Measurements from ENCODE around the gene KIFC1. TPM values are rescaled to one million over a fixed set of nuclear protein-coding genes. Genes with fewer than 3 reads are reported as not detected.

Gene KIFC1
- total RNA-seq, 2 experiments from 2014 or later = 107 TPM

GRCh38 chr6:33432546-33432945 is 40.9 kb downstream of the KIFC1 start:
- Mint-ChIP-seq H3K9me3 (no peaks in the 10 kb centered on the region), H3K36me3 (ENCODE audit: low read depth) (peaks cover 17% of the 10 kb centered on the region), H3K27me3 (ENCODE audit: low read depth) (no peaks in the 10 kb centered on the region), H3K4me1 (ENCODE audit: low read depth) (peaks cover 49% of the 10 kb centered on the region), H3K27ac (no peak overlapping the region), H3K4me3 (peak overlapping the region; percentile 42)
- DNase-seq = no peak
- intact Hi-C loops (cut with micrococcal nuclease) = no loop called here
- CTCF ChIA-PET = no interaction called here

DNA sequence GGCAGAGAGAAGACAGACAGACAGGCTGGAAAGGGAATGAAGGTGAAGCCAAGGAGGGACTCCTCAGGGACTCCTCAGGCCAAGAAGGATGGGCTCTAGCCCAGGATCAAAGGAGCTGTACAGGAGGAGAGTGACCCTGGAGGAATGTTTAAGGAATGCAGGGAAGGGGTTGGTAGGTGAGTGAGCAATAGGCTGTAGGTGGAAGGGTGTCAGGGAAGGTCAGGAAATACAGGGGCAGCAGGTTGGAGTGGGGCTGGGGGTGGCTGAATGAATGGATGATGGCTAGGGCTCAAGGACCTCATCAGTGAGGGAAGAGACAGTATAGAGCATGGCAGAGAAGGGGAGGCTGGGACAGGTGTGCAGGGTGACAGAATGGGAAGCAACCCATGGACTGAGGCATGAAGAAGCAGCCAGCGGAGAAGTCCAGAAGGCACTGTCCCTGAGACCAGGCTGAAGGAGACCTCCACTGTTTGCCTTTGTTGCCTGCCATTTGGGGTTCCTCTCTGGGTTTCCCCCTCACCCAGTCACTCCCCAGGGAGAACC is 41.4 kb downstream of the KIFC1 start:
- intact Hi-C loops (cut with micrococcal nuclease) = no loop called here
- Mint-ChIP-seq H3K9me3 (no peaks in the 10 kb centered on the region), H3K4me3 (peak overlapping the region; percentile 20), H3K27me3 (ENCODE audit: low read depth) (no peaks in the 10 kb centered on the region), H3K36me3 (ENCODE audit: low read depth) (peaks cover 17% of the 10 kb centered on the region), H3K4me1 (ENCODE audit: low read depth) (peaks cover 48% of the 10 kb centered on the region), H3K27ac (no peak overlapping the region)
- no peak for DNase-seq
- CTCF ChIA-PET = no interaction called here

DNA sequence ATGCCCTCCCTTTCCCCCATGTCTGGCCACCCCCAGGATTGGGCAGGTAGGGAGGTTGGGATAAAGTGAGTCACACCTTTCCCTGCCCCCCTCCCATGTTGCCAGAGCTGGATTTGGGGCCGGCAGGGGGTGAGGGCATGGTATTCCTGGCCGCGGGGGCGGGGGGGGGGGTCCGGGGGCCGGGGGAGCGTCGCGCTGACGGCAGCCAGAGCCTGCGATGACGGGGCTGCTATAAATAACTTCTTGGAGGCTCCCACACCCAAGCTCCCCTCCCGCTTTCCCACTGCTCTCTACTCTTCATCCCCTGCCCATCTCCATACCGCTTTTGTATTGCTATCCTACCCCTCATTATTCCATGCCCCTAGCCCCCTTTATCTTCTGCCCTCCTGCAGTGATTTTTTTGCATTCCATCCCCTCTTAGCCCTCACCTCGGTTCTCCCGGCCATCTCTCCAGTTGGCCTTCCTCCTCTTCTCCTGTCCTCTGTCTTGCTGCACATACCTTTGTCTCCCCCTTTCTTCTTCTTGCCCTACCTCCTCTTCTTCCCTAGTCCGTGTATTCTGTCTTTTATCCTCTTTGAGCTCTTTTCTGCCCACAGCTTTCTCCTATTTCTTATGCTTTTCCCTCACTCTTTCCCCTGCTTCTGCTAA is 42.0 kb downstream of the KIFC1 start:
- intact Hi-C loops (cut with micrococcal nuclease) = no loop called here
- peaks cover 44% of the 10 kb centered on the region for H3K4me1 Mint-ChIP-seq (ENCODE audit: low read depth)
- no peak for DNase-seq
- no peaks in the 10 kb centered on the region for H3K9me3 Mint-ChIP-seq
- CTCF ChIA-PET = interaction anchor here (0.6 kb wide), 1 partner anchor 124 kb away, joined by 3 read pairs; no protein-coding TSS in a partner anchor
- H3K4me3 Mint-ChIP-seq = no peak overlapping the region
- no peaks in the 10 kb centered on the region for H3K27me3 Mint-ChIP-seq (ENCODE audit: low read depth)
- H3K36me3 Mint-ChIP-seq (ENCODE audit: low read depth) = peaks cover 21% of the 10 kb centered on the region
- no peak overlapping the region for H3K27ac Mint-ChIP-seq

DNA sequence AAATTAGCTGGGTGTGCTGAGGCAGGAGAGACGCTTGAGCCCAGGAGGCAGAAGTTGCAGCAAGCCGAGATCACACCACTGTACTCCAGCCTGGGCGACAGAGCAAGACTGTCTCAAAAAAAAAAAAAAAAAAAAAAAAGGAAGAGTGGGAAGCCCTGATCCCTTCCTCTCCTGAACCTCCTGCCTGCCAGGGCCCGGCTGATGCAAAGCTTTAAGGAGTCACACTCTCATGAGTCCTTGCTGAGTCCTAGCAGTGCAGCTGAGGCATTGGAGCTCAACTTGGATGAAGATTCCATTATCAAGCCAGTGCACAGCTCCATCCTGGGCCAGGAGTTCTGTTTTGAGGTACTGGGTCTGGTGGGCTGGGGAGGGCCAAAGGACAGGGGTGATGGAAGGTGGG is 43.3 kb downstream of the KIFC1 start:
- no peaks in the 10 kb centered on the region for H3K9me3 Mint-ChIP-seq
- no peak overlapping the region for H3K4me3 Mint-ChIP-seq
- no peaks in the 10 kb centered on the region for H3K27me3 Mint-ChIP-seq (ENCODE audit: low read depth)
- DNase-seq = no peak
- CTCF ChIA-PET = no interaction called here
- no peak overlapping the region for H3K27ac Mint-ChIP-seq
- intact Hi-C loops (cut with micrococcal nuclease) = no loop called here
- peaks cover 24% of the 10 kb centered on the region for H3K36me3 Mint-ChIP-seq (ENCODE audit: low read depth)
- peaks cover 31% of the 10 kb centered on the region for H3K4me1 Mint-ChIP-seq (ENCODE audit: low read depth)

DNA sequence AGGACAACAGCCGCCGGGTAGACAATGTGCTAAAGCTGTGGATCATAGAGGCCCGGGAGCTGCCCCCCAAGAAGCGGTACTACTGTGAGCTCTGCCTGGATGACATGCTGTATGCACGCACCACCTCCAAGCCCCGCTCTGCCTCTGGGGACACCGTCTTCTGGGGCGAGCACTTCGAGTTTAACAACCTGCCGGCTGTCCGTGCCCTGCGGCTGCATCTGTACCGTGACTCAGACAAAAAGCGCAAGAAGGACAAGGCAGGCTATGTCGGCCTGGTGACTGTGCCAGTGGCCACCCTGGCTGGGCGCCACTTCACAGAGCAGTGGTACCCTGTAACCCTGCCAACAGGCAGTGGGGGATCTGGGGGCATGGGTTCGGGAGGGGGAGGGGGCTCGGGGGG is 46.0 kb downstream of the KIFC1 start:
- Mint-ChIP-seq H3K27me3 (ENCODE audit: low read depth) (no peaks in the 10 kb centered on the region), H3K9me3 (no peaks in the 10 kb centered on the region), H3K36me3 (ENCODE audit: low read depth) (peaks cover 23% of the 10 kb centered on the region), H3K27ac (no peak overlapping the region), H3K4me1 (ENCODE audit: low read depth) (peaks cover 5% of the 10 kb centered on the region), H3K4me3 (no peak overlapping the region)
- CTCF ChIA-PET = interaction anchor here (1.5 kb wide), 1 partner anchor 95 kb away, joined by 4 read pairs; no protein-coding TSS in a partner anchor
- no peak for DNase-seq
- intact Hi-C loops (cut with micrococcal nuclease) = no loop called here

- Mint-ChIP-seq H3K36me3 (ENCODE audit: low read depth) (peaks cover 18% of the 10 kb centered on the region), H3K4me1 (ENCODE audit: low read depth) (no peaks in the 10 kb centered on the region), H3K4me3 (no peak overlapping the region), H3K9me3 (no peaks in the 10 kb centered on the region), H3K27ac (no peak overlapping the region), H3K27me3 (ENCODE audit: low read depth) (no peaks in the 10 kb centered on the region)
- intact Hi-C loops (cut with micrococcal nuclease) = no loop called here
- DNase-seq = no peak
- CTCF ChIA-PET = interaction anchor here (0.8 kb wide), 1 partner anchor 141 kb away, joined by 3 read pairs; the partner anchor contains the start of gene BAK1
Measured at GRCh38 chr6:33438978-33439594, 47.5 kb downstream of the KIFC1 start.

GRCh38 chr6:33439956-33440648 is 48.5 kb downstream of the KIFC1 start:
- CTCF ChIA-PET = interaction anchor here (0.6 to 0.8 kb wide), 2 partner anchors 140 to 1365 kb away, joined by 3 read pairs; partner anchors contain the start of gene BAK1
- Mint-ChIP-seq H3K36me3 (ENCODE audit: low read depth) (peaks cover 17% of the 10 kb centered on the region), H3K4me1 (ENCODE audit: low read depth) (no peaks in the 10 kb centered on the region), H3K4me3 (no peak overlapping the region), H3K27me3 (ENCODE audit: low read depth) (no peaks in the 10 kb centered on the region), H3K9me3 (no peaks in the 10 kb centered on the region), H3K27ac (no peak overlapping the region)
- no peak for DNase-seq
- intact Hi-C loops (cut with micrococcal nuclease) = no loop called here

DNA sequence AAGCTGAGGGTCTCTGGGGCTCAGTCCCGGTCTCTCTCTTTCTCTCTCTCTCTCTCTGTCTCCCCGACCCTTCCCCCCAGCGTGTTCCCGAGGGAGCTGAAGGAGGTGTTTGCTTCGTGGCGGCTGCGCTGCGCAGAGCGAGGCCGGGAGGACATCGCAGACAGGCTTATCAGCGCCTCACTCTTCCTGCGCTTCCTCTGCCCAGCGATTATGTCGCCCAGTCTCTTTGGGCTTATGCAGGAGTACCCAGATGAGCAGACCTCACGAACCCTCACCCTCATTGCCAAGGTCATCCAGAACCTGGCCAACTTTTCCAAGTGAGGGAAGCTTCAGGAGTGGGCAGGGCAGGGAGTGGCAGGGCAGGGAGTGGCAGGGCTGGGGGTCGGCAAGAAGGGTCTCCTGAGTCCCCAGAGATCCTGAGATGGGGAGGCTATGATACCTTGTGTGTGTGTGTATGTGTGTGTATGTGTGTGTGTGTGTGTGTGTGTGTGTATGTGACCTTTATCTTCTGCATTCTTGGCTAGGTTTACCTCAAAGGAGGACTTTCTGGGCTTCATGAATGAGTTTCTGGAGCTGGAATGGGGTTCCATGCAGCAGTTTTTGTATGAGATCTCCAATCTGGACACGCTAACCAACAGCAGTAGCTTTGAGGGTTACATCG is 49.2 kb downstream of the KIFC1 start:
- Mint-ChIP-seq H3K36me3 (ENCODE audit: low read depth) (peaks cover 14% of the 10 kb centered on the region), H3K27me3 (ENCODE audit: low read depth) (no peaks in the 10 kb centered on the region), H3K27ac (no peak overlapping the region), H3K4me1 (ENCODE audit: low read depth) (no peaks in the 10 kb centered on the region), H3K4me3 (no peak overlapping the region), H3K9me3 (no peaks in the 10 kb centered on the region)
- CTCF ChIA-PET = interaction anchor here (0.5 to 1.0 kb wide), 2 partner anchors 18 to 56 kb away, joined by 3 read pairs; no protein-coding TSS in a partner anchor
- intact Hi-C loops (cut with micrococcal nuclease) = no loop called here
- DNase-seq = no peak

- intact Hi-C loops (cut with micrococcal nuclease) = no loop called here
- Mint-ChIP-seq H3K4me3 (no peak overlapping the region), H3K27me3 (ENCODE audit: low read depth) (no peaks in the 10 kb centered on the region), H3K4me1 (ENCODE audit: low read depth) (no peaks in the 10 kb centered on the region), H3K9me3 (no peaks in the 10 kb centered on the region), H3K36me3 (ENCODE audit: low read depth) (peaks cover 13% of the 10 kb centered on the region), H3K27ac (no peak overlapping the region)
- CTCF ChIA-PET = interaction anchor here (0.5 to 1.0 kb wide), 2 partner anchors 17 to 57 kb away, joined by 3 read pairs; no protein-coding TSS in a partner anchor
- DNase-seq = no peak
Measured at GRCh38 chr6:33441457-33441856, 49.8 kb downstream of the KIFC1 start.

- Mint-ChIP-seq H3K27ac (no peak overlapping the region), H3K36me3 (ENCODE audit: low read depth) (peaks cover 12% of the 10 kb centered on the region), H3K4me1 (ENCODE audit: low read depth) (no peaks in the 10 kb centered on the region), H3K9me3 (no peaks in the 10 kb centered on the region), H3K27me3 (ENCODE audit: low read depth) (no peaks in the 10 kb centered on the region), H3K4me3 (no peak overlapping the region)
- intact Hi-C loops (cut with micrococcal nuclease) = no loop called here
- CTCF ChIA-PET = no interaction called here
- no peak for DNase-seq
Measured at GRCh38 chr6:33442283-33442682, 50.7 kb downstream of the KIFC1 start.

GRCh38 chr6:33443025-33443424 is 51.4 kb downstream of the KIFC1 start:
- Mint-ChIP-seq H3K9me3 (no peaks in the 10 kb centered on the region), H3K27me3 (ENCODE audit: low read depth) (no peaks in the 10 kb centered on the region), H3K4me3 (no peak overlapping the region), H3K36me3 (ENCODE audit: low read depth) (peaks cover 16% of the 10 kb centered on the region), H3K27ac (no peak overlapping the region), H3K4me1 (ENCODE audit: low read depth) (no peaks in the 10 kb centered on the region)
- CTCF ChIA-PET = no interaction called here
- no peak for DNase-seq
- intact Hi-C loops (cut with micrococcal nuclease) = no loop called here

All from activated naive CD4-positive, alpha-beta T cell treated with anti-CD3 and anti-CD28 coated beads for 36 hours (primary cell).